SKM-1 treated with dmso at 0.1 percent for 144 hours (cell line): ENCODE data around the gene CNOT6L.
"Not testable (repeated sequence)": the region's sequence is repeated elsewhere in the genome, so short reads cannot be mapped to it uniquely, and the experiment has no call there.

Source experiments
- DNase-seq: peaks from one replicate; lab custom pipeline; 2025; ENCODE audit not compliant: unreplicated experiment; lab: John Stamatoyannopoulos, UW

Gene CNOT6L

GRCh38 chr4:77818602-77819403 lies at the start of gene CNOT6L:
Gene CNOT6L (minus strand): TSS chr4:77819368. CDS start chr4:77819308, 60 bp downstream.
- DNase-seq: peak; percentile 27

- DNase-seq: no peak
Measured at GRCh38 chr4:77865259-77865658, 46.1 kb upstream of the CNOT6L start.

- not testable (repeated sequence) for DNase-seq
Measured at GRCh38 chr4:77863341-77863740, 44.2 kb upstream of the CNOT6L start.

- peak; percentile 98 for DNase-seq
Measured at GRCh38 chr4:77862478-77863216, 43.5 kb upstream of the CNOT6L start, which contains the start of gene MRPL1. Gene MRPL1 (plus strand): TSS chr4:77862830. CDS start chr4:77862849, 19 bp downstream.

- no peak for DNase-seq
Measured at GRCh38 chr4:77861495-77861894, 42.3 kb upstream of the CNOT6L start.

- DNase-seq: no peak
Measured at GRCh38 chr4:77859256-77859655, 40.1 kb upstream of the CNOT6L start.

GRCh38 chr4:77856152-77856551 lies 37.0 kb upstream of the CNOT6L start:
- no peak for DNase-seq

- no peak for DNase-seq
Measured at GRCh38 chr4:77854431-77855111, 35.4 kb upstream of the CNOT6L start.

GRCh38 chr4:77852892-77853495 lies 33.8 kb upstream of the CNOT6L start:
- DNase-seq: peak; percentile 8

GRCh38 chr4:77849278-77849965 lies 30.3 kb upstream of the CNOT6L start:
- no peak for DNase-seq

GRCh38 chr4:77848508-77848907 lies 29.3 kb upstream of the CNOT6L start:
- no peak for DNase-seq

- DNase-seq: no peak
Measured at GRCh38 chr4:77845929-77846328, 26.8 kb upstream of the CNOT6L start.

GRCh38 chr4:77845400-77845799 lies 26.2 kb upstream of the CNOT6L start:
- DNase-seq: no peak

GRCh38 chr4:77844363-77844762 lies 25.2 kb upstream of the CNOT6L start:
- no peak for DNase-seq

- no peak for DNase-seq
Measured at GRCh38 chr4:77843628-77844027, 24.5 kb upstream of the CNOT6L start.

- DNase-seq: no peak
Measured at GRCh38 chr4:77834403-77834802, 15.2 kb upstream of the CNOT6L start.

GRCh38 chr4:77833126-77833724 lies 14.1 kb upstream of the CNOT6L start:
- DNase-seq: no peak

GRCh38 chr4:77827343-77827742 lies 8.2 kb upstream of the CNOT6L start:
- no peak for DNase-seq

- DNase-seq: no peak
Measured at GRCh38 chr4:77826275-77826674, 7.1 kb upstream of the CNOT6L start.

- DNase-seq: no peak
Measured at GRCh38 chr4:77821775-77822174, 2.6 kb upstream of the CNOT6L start.
